GM12864 (cell line): Measurements from ENCODE around the gene SSRP1.

ENCODE experiments used
- DNase-seq: peaks from one replicate; pipeline ENCODE4 v3.0.0-alpha.2; 2011; ENCODE audit warnings: low read depth
- H3K4me3 ChIP-seq: 2 replicates; pipeline ENCODE4 v1.5.1; 2011; ENCODE audit warnings: mild to moderate bottlenecking, low read depth, low read length, control low read depth
- TF ChIP-seq, protein P1 (sequence below): IDR thresholded peaks from 2 replicates; pipeline ENCODE4 v1.5.1; 2011; ENCODE audit warnings: low read depth, mild to moderate bottlenecking, moderate library complexity, low read length, control low read depth, inconsistent platforms; ENCODE audit errors: missing control alignments

Gene SSRP1

DNA sequence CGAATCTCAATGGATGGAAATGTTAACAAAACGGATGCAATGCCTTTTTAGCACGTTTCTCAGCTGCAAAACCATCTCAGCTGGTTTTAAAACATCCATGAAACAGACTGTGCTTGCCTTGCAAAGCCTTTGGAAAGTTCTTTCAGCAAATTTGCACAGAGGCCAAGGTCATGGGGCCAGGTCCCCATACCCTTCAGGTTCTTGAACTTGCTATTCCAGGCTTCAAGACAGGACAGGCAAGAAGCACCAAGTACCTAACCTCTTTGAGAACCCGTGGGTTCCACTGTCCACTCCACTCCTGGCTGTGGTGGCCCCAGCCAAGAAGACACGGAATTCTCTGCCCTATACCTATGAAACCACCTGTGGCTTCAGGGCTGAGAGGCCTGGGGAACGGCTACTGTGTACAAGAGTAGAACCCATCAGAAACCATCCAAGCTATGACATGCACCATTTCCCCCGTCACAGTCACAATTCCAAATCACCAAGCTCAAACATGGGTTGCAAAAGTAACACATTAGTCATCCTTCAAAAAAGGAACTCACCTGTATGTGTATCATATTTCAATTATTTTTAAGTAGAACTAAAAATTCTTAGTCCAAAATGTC, 27.9 kb downstream of the SSRP1 start:
- no peak for DNase-seq
- H3K4me3 ChIP-seq = no peak overlapping the region
- TF ChIP-seq, protein P1, sequence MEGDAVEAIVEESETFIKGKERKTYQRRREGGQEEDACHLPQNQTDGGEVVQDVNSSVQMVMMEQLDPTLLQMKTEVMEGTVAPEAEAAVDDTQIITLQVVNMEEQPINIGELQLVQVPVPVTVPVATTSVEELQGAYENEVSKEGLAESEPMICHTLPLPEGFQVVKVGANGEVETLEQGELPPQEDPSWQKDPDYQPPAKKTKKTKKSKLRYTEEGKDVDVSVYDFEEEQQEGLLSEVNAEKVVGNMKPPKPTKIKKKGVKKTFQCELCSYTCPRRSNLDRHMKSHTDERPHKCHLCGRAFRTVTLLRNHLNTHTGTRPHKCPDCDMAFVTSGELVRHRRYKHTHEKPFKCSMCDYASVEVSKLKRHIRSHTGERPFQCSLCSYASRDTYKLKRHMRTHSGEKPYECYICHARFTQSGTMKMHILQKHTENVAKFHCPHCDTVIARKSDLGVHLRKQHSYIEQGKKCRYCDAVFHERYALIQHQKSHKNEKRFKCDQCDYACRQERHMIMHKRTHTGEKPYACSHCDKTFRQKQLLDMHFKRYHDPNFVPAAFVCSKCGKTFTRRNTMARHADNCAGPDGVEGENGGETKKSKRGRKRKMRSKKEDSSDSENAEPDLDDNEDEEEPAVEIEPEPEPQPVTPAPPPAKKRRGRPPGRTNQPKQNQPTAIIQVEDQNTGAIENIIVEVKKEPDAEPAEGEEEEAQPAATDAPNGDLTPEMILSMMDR = no peak

DNA sequence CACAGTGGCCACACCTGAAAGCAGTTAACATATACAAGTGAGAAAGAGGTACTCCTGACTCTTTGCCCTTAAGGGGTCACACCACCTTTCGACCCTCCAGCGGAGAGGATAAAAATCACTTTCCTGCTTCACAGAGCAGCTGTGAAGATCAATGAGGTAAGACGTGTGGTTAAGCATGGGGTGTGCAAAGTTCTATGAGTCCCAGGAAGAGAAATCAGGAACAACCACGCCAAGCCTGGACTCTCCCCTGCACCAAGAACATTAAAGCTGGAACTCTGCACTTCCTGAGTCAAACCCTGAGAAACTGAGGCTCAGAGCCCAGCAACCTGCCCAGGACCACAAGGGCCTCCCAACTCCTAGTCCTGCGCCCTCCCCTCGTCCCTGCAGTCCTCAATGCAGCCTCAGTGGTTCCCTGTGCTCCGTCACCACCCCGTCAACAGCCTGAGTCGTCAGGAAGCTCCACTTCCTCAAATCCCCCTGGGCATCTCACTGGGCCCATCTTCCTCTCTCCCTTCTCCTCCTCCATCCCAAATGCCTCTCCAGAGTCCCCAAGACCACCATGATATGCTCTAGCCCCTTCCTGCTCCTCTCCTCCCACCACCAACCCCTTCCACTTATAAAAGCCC, 28.6 kb downstream of the SSRP1 start:
- DNase-seq = no peak
- TF ChIP-seq, protein P1 = no peak
- H3K4me3 ChIP-seq = no peak overlapping the region

DNA sequence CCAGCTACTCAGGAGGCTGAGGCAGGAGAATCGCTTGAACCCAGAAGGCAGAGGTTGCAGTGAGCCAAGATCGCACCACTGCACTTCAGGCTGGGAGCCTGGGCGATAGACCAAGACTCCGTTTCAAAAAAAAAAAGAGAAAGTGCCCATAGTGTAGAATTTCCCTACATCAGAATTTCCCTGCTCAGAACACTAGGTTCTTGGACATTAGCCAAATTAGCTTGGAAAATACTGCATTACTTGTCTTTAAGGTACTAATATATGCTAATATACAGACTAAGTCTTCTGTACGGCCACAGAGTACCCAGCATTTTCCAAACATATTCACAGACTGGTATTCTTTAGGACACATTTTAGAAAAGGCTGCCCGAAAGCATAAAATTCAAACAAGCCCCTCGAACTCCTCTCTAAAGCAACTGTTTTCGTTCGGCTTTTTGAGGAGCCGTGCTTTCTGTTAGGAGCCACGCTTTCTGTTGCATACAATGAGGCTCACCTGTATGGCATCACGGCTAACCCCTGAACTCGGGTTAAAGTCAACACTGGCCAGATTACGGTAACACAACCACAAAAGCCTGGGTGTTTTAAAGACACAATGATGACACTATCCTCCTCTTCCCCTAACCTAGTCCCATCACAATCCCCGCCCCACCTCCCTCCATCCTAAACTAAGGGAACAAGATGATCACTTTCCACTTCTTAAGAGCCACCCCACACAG, 29.4 kb downstream of the SSRP1 start:
- no peak for DNase-seq
- H3K4me3 ChIP-seq = no peak overlapping the region
- TF ChIP-seq, protein P1 = no peak

DNA sequence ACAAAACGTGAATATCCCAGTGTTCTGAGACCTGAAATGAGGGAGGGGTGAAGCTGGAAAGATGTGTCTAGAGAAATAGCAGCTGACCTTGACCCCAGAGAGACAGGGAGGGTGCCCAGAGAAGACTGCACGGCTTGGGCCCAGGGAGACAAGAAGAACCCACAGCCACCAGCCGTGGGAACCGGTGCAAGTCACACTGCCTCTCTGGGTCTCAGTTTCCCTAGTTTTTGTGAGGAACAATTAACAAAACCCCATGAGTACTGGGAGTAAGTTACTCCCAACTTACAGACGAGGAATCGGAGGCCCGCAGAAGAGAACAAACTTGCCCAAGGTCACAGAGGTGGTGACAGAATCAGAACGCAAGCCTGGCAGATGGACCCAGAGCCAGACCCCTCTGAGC, 30.2 kb downstream of the SSRP1 start:
- TF ChIP-seq, protein P1 = no peak
- H3K4me3 ChIP-seq = no peak overlapping the region
- DNase-seq = no peak

DNA sequence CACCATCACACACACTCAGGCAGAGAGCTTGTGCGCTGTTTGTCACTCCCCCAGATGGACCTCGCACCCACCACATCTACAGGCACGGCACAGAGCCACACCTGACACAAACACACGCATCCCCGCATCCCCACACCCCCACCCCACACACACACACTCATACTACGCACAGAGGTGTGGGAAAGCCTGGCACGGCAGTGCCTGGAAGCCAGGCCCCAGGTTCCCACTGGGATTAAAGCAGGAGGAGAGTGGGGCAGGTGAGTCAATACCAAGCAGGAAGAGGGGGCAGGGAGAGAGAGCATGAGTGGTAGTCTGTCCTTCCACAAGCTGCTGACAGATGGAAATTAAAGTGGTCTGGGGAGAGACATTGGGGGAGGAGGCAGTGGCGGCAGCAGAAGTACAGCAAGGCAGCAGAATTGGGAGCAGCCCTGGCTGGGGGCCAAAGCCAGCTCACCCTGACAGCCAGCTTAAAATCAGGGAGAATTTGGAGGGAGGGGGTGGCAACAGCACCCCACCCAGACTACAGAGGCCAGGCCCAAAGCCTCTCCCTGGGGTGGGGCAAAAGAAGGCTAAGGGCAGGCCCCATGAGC, 31.6 kb downstream of the SSRP1 start:
- no peak overlapping the region for H3K4me3 ChIP-seq
- no peak for DNase-seq
- TF ChIP-seq, protein P1 = no peak

DNA sequence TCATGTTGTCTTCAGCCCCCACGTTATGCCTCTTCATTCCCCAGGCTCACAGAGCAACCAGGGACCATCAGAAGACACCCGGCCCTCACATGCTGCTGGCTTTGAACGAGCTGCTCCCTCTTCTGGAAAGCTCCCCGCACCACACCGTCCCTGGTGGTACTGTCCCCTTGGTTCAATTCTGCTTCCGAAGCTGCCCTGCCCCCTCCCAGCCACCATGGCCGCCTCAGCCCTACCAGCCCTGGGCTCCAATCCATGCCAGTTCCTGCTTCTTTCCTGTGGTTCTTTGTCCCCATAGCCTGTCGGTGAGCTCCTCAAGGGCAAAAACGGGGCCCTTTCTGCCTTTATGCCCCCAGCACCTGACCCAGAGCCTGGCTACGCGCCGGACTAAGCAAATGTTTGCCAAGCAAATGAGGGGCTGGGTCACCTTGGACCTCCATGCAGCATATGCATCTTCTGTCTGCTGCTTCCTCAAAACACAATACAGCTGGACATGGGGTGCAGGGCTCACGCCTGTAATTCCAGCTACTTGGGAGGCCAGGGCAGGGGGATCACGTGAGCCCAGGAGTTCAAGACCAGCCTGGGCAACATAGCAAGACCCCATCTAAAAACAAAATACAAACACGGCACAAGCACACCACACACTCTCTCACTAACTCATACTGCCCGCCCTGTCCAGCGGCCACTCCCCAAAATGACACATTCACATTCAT, 32.3 kb downstream of the SSRP1 start:
- no peak overlapping the region for H3K4me3 ChIP-seq
- no peak for DNase-seq
- TF ChIP-seq, protein P1 = no peak
